ENCODE results near the gene PLSCR2.
A peak's percentile ranks its signal among the peaks of the same experiment; 100 is the strongest.

Gene PLSCR2

GRCh38 chr3:146403792-146404191 lies 65.6 kb downstream of the PLSCR2 start:
- DNase-seq (ENCODE audit: low read depth), result no peak
- no peak overlapping the region for H3K4me3 ChIP-seq (ENCODE audit: low read depth, low read length)
- TF ChIP-seq, protein P1, sequence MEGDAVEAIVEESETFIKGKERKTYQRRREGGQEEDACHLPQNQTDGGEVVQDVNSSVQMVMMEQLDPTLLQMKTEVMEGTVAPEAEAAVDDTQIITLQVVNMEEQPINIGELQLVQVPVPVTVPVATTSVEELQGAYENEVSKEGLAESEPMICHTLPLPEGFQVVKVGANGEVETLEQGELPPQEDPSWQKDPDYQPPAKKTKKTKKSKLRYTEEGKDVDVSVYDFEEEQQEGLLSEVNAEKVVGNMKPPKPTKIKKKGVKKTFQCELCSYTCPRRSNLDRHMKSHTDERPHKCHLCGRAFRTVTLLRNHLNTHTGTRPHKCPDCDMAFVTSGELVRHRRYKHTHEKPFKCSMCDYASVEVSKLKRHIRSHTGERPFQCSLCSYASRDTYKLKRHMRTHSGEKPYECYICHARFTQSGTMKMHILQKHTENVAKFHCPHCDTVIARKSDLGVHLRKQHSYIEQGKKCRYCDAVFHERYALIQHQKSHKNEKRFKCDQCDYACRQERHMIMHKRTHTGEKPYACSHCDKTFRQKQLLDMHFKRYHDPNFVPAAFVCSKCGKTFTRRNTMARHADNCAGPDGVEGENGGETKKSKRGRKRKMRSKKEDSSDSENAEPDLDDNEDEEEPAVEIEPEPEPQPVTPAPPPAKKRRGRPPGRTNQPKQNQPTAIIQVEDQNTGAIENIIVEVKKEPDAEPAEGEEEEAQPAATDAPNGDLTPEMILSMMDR (IDR thresholded peaks at IDR 0.05; ENCODE audit: low read depth, low read length, missing control alignments), result no peak
- in situ Hi-C loops (cut with HindIII; ENCODE audit: low sequenced_read_pairs), result no loop called here

DNA sequence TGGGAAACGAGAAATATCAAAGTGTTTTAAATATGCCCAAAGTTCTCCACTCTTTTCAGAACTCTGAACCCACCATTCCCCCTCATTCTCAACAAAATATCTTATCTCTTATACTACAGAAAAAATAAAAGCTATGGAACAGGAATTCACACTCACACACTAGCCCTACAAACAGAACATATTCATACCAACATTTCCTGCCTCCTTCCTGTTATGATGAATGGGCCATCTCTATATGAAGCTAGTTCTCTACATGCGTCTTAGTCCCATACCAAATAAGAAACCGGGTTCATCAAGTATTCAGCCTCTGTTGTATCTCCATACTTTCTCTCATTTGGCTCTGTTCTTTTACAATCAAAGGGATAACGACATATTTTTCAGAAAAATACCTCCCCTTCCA lies 72.6 kb downstream of the PLSCR2 start:
- in situ Hi-C loops (cut with HindIII; ENCODE audit: low sequenced_read_pairs), result no loop called here
- no peak for DNase-seq (ENCODE audit: low read depth)
- TF ChIP-seq, protein P1 (IDR thresholded peaks at IDR 0.05; ENCODE audit: low read depth, low read length, missing control alignments), result no peak

DNA sequence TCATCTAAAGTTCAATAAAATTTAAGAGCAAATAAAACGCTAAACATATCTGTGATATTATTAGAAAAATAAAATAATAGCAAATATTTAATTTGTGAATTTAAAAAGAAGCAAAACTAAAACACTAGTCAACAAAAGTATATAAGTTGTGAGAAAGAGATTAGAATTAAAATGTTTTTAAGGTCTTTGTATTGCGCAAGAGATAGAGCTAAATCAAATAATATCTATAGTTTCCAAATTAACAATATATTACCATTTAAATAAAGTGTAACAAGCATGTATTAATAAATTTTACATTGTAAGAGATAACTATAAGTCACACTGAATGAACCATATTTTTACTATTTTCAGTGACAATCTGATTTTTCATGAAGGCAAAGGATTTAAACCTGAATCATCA lies 74.2 kb downstream of the PLSCR2 start:
- in situ Hi-C loops (cut with HindIII; ENCODE audit: low sequenced_read_pairs), result no loop called here
- no peak for DNase-seq (ENCODE audit: low read depth)
- TF ChIP-seq, protein P1 (IDR thresholded peaks at IDR 0.05; ENCODE audit: low read depth, low read length, missing control alignments), result no peak
- no peak overlapping the region for H3K4me3 ChIP-seq (ENCODE audit: low read depth, low read length)

More for the DNA sequence above, 72.6 kb downstream of the PLSCR2 start:
- H3K4me3 ChIP-seq (ENCODE audit: low read depth, low read length), result no peak overlapping the region

DNA sequence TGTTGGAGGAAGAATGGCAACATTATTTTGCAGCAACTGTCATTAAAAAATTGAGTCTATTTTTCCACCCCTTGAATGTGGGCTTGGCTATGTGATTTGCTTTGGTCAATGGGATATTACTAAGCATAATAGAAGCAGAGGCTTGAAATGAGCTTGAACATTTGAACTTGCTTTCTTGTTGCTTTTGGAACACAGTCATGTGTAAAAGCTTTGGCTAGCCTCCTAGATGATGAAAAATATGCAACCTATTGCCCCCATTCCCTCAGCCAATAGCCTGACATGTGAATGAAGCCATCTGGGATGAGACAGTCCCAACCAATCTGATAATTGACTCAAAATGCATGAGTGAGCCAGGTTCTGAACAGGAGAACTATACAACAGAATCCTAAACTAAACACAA lies 78.4 kb downstream of the PLSCR2 start:
- TF ChIP-seq, protein P1 (IDR thresholded peaks at IDR 0.05; ENCODE audit: low read depth, low read length, missing control alignments), result no peak
- H3K4me3 ChIP-seq (ENCODE audit: low read depth, low read length), result no peak overlapping the region
- in situ Hi-C loops (cut with HindIII; ENCODE audit: low sequenced_read_pairs), result no loop called here
- DNase-seq (ENCODE audit: low read depth), result peak; percentile 83

DNA sequence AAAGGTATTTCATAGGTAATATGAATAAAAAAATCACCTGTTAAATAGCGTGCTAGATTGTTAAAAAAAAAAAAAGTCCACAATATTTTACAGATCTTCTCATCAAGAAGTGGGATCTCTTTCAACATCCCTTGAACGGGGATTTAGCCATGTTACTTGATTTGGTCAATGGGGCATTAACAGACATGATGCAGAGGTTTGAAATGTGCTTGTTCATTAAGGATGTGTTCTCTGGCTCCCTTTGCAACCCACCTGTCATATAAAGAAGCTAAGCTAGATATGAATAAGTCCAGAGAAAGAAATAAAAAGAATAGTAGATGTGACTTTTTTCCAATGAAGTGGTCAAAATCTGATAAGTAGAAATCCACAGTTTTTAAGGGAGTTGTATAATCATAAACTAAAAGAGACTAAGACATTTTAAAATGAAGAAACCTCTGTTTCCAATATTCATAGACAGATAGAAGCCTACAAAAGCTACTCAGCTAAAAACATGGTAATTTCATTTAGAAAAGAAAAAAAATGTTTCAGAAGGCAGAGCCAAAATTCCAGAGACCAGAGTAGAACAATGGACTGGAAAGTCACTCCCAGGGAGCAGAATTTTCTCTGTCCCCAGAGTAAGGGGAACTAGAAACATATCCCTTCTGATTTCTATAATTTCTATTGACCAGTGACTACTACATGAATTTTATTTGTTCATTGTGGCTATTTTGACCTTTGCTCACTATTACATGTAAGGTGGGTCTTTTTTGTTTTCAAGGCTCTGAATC lies 79.2 kb downstream of the PLSCR2 start:
- TF ChIP-seq, protein P1 (IDR thresholded peaks at IDR 0.05; ENCODE audit: low read depth, low read length, missing control alignments), result no peak
- DNase-seq (ENCODE audit: low read depth), result no peak
- H3K4me3 ChIP-seq (ENCODE audit: low read depth, low read length), result no peak overlapping the region
- in situ Hi-C loops (cut with HindIII; ENCODE audit: low sequenced_read_pairs), result no loop called here

GRCh38 chr3:146387566-146387965 lies 81.8 kb downstream of the PLSCR2 start:
- in situ Hi-C loops (cut with HindIII; ENCODE audit: low sequenced_read_pairs), result no loop called here
- no peak overlapping the region for H3K4me3 ChIP-seq (ENCODE audit: low read depth, low read length)
- no peak for DNase-seq (ENCODE audit: low read depth)
- TF ChIP-seq, protein P1 (IDR thresholded peaks at IDR 0.05; ENCODE audit: low read depth, low read length, missing control alignments), result no peak

Measured in astrocyte of the cerebellum (primary cell).